GM19035 (cell line): ENCODE results near the gene SCD.
A peak's percentile ranks its signal among the peaks of the same experiment; 100 is the strongest.

Experiments
- ATAC-seq: cut with Tn5 transposase; IDR thresholded peaks from one replicate; pipeline ENCODE4 v1.9.1; 2021; ENCODE audit not compliant: unreplicated experiment

Gene SCD

GRCh38 chr10:100339236-100339635, 7.8 kb upstream of the SCD start:
- ATAC-seq: no peak

- ATAC-seq: no peak
Observed at GRCh38 chr10:100340948-100341847, 5.8 kb upstream of the SCD start.

- ATAC-seq: no peak
Observed at GRCh38 chr10:100341953-100342626, 4.9 kb upstream of the SCD start.

GRCh38 chr10:100342627-100342972, 4.4 kb upstream of the SCD start:
- no peak for ATAC-seq

GRCh38 chr10:100344241-100344788, 2.7 kb upstream of the SCD start:
- no peak for ATAC-seq

- ATAC-seq: no peak
Observed at GRCh38 chr10:100345570-100346330, 1.3 kb upstream of the SCD start.

- peak; percentile 62 for ATAC-seq
Observed at GRCh38 chr10:100346351-100346764, 675 bp upstream of the SCD start.

GRCh38 chr10:100347568-100348195, 649 bp downstream of the SCD start:
- ATAC-seq: no peak

- no peak for ATAC-seq
Observed at GRCh38 chr10:100348389-100348927, 1.4 kb downstream of the SCD start.

GRCh38 chr10:100349087-100349486, 2.1 kb downstream of the SCD start:
- no peak for ATAC-seq

- ATAC-seq: no peak
Observed at GRCh38 chr10:100349672-100350071, 2.6 kb downstream of the SCD start.

GRCh38 chr10:100350914-100351485, 4.0 kb downstream of the SCD start:
- ATAC-seq: no peak

GRCh38 chr10:100353770-100354485, 6.9 kb downstream of the SCD start:
- ATAC-seq: no peak

- ATAC-seq: no peak
Observed at GRCh38 chr10:100355086-100355485, 8.1 kb downstream of the SCD start.

- ATAC-seq: no peak
Observed at GRCh38 chr10:100356067-100357017, 9.3 kb downstream of the SCD start.

GRCh38 chr10:100357059-100357858, 10.2 kb downstream of the SCD start:
- no peak for ATAC-seq

GRCh38 chr10:100359030-100359432, 12.0 kb downstream of the SCD start:
- no peak for ATAC-seq
